Lower leg skin (tissue), 4 donors: ENCODE data around the gene GPR87. TPM values are rescaled to one million over a fixed set of nuclear protein-coding genes. Genes with fewer than 3 reads are reported as not detected.

Experiments used
- DNase-seq, 2 donors: peaks; one replicate each; pipeline ENCODE4 v3.0.0-alpha.2; 2019; ENCODE audit warnings: low spot score in 2 of 2
- H3K4me3 ChIP-seq: fragments of 200-600 bp; sonication (generic); 2 replicates; pipeline ENCODE4 v1.5.1; 2017; ENCODE audit warnings: mild to moderate bottlenecking, low read depth; ENCODE audit not compliant: poor library complexity, severe bottlenecking
- POLR2A ChIP-seq, 2 donors: fragments of 450-650 bp; IDR thresholded peaks; one replicate each; pipeline ENCODE4 v1.6.1; 2016 to 2017; ENCODE audit warnings: antibody characterized with exemption in 2 of 2, mild to moderate bottlenecking in 1 of 2, moderate library complexity in 1 of 2
- WGBS, 2 donors: methylation state at CpG; one replicate each; pipeline ENCODE4 v1.1.5; 2018; 5-methylcytosine and 5-hydroxymethylcytosine counted together
- intact Hi-C: fragments of 100-400 bp; cut with DNase I; formaldehyde crosslinking; loops from one replicate; pipeline ENCODE4 v1.15.0; 2023; ENCODE audit warnings: low total_unique reads
- total RNA-seq, 4 donors: library from RNA; depleted of rRNA; stranded (reverse); fragments of >200 nt; gene quantifications; one replicate each; pipeline ENCODE4 v1.1.0, GENCODE V29; 2016
- TF ChIP-seq, protein P1 (sequence below), 3 donors: fragments of 450-650 bp; IDR thresholded peaks; one replicate each; pipeline ENCODE4 v1.5.1; 2016; ENCODE audit warnings: antibody characterized with exemption in 3 of 3, mild to moderate bottlenecking in 3 of 3, moderate library complexity in 2 of 3

GPR87 gene
- total RNA-seq, 4 donors from 2014 or later: 24.2 to 68.5 (median 55.4) TPM

DNA sequence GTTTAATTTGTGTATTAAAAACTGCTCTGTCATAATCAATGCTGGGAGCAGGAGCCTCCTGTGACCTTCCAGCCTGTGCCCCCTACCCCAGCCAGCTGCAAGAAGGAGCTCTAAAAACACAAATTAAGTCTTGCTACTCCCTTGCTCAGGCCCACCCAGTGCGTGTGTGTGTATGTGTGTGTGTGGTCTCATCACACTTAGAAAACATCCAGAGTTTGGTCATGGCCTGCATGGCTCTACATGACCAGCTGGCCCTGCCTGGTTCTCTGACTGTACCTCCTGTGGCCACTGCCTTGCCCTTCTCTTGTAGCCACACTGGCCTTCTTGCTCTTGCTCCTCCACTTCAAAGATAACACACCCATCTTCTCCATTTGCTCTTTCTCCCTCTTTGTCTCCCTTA is 52.0 kb downstream of the GPR87 start:
- whole genome bisulfite sequencing, 2 donors: 80 to 82% methylated on average over 1 of the region's 1 CpG
- H3K4me3 ChIP-seq: no peak overlapping the region
- intact Hi-C loops: no loop called here
- TF ChIP-seq, protein P1, sequence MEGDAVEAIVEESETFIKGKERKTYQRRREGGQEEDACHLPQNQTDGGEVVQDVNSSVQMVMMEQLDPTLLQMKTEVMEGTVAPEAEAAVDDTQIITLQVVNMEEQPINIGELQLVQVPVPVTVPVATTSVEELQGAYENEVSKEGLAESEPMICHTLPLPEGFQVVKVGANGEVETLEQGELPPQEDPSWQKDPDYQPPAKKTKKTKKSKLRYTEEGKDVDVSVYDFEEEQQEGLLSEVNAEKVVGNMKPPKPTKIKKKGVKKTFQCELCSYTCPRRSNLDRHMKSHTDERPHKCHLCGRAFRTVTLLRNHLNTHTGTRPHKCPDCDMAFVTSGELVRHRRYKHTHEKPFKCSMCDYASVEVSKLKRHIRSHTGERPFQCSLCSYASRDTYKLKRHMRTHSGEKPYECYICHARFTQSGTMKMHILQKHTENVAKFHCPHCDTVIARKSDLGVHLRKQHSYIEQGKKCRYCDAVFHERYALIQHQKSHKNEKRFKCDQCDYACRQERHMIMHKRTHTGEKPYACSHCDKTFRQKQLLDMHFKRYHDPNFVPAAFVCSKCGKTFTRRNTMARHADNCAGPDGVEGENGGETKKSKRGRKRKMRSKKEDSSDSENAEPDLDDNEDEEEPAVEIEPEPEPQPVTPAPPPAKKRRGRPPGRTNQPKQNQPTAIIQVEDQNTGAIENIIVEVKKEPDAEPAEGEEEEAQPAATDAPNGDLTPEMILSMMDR (IDR thresholded peaks at IDR 0.05): no peak
- TF ChIP-seq POLR2A (IDR thresholded peaks at IDR 0.05): no peak
- DNase-seq: no peak

DNA sequence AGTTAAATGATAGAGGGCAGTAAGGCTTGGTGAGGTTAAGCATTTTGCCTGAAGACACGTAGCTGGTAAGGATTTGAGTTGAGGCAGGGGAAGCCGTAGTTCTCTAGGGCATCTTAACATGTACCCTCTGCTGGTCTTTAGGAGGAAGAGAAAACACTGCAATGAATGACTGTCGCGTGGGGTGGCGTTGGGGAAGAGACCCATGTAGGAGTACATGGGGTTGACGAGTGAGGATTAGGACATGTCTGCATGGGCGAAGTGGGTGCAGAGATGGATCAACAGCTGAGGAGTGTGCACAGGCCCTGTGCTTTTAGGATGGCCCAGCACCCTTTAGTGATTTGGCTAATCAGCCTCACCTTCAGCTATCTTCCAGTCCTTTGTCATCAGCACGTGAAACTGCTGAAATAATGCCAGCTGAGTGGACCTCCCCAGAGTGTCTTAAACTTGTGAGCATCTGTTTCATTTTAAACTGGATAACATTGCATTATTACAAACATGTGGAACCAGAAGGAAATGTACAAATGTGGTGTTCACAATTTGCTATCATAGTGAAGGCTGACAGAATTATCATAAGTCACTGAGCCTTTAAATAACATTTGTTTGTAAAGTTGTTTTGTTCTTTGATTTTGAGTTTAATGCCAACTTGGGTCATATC is 53.6 kb downstream of the GPR87 start:
- no peak overlapping the region for H3K4me3 ChIP-seq
- 77 to 88% methylated on average over 8 of the region's 8 CpGs for WGBS, 2 donors
- DNase-seq: peak in 1 of 2 donors; percentile 43
- TF ChIP-seq, protein P1 (IDR thresholded peaks at IDR 0.05): no peak
- TF ChIP-seq POLR2A (IDR thresholded peaks at IDR 0.05): no peak
- intact Hi-C loops: no loop called here

DNA sequence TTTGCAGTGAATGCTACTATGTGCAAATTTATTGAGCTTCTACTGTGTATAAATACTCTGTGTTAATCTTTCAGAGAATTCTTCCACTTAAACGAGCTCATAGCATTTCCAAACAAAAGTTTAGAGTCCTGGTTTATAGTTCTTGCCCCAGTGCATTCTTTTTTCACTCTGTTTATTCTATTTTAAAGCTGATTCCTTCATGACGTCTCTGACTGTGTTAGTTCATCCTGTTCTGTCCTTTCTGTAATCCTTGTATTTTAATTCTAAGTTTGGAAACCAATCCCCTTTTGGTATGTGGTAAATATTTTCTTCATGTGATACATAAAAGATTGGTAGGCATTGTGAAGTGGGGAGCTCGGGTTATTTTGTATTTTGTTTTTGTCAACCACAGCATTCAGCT is 57.0 kb downstream of the GPR87 start:
- no peak for DNase-seq
- no peak overlapping the region for H3K4me3 ChIP-seq
- intact Hi-C loops: no loop called here
- TF ChIP-seq POLR2A (IDR thresholded peaks at IDR 0.05): no peak
- TF ChIP-seq, protein P1 (IDR thresholded peaks at IDR 0.05): no peak
- 70 to 74% methylated on average over 3 of the region's 3 CpGs for WGBS, 2 donors

DNA sequence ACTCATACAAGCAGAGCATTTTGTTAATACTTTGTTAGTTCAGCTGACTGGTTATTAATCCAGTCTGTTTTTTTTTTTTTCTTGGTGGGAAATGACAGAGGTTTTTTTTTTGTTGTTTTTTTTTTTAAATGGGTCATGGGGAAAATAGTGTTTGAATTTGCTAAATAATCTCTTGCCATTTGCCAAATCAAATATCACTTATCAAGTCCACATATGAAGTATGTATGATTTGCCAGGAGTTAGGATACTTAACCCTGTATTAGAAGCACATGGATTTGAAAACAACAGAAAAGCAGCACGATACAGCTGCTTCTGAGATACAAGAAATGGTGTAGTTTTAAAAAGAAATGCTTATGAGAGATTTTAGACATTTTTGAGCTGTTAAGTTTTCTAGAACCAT is 59.9 kb downstream of the GPR87 start:
- TF ChIP-seq POLR2A (IDR thresholded peaks at IDR 0.05): no peak
- TF ChIP-seq, protein P1 (IDR thresholded peaks at IDR 0.05): no peak
- H3K4me3 ChIP-seq: no peak overlapping the region
- intact Hi-C loops: no loop called here
- DNase-seq: no peak
- WGBS, 2 donors: 63 to 79% methylated on average over 1 of the region's 1 CpG

DNA sequence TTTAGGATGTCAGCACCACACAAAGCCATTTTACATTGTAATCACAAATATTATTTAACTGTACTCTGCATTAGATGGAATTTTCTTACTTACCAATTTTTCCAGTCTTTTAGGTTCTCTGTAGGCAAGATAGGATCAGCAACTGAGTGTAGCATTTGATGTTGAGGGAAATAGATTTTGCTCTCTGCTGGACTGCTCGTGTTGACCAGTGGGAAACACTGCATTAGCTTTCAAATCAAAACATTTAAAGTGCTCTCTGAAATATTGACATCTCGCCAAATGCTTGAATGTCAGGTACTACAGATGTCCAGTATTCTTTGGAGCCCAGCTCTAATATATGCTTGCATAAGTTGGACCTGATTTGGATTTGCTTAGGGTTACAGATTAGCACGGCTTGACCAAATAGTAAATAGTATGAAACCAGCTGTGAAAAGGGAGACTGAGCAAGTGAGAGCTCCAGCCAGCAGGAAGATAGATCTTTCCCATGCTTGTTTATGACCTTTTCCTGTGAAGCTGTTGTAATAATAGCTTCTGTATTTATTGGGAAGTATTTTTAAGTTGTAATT is 67.8 kb downstream of the GPR87 start:
- DNase-seq: no peak
- no peak for TF ChIP-seq POLR2A (IDR thresholded peaks at IDR 0.05)
- TF ChIP-seq, protein P1 (IDR thresholded peaks at IDR 0.05): no peak
- no peak overlapping the region for H3K4me3 ChIP-seq
- 67 to 68% methylated on average over 3 of the region's 3 CpGs for WGBS, 2 donors
- intact Hi-C loops: no loop called here

Other genes starting within 250 kb of the GPR87 start
- gene MED12L, start 231.2 kb downstream of the GPR87 start, total RNA-seq: under 1 TPM; 0.15 to 0.37 (median 0.22) TPM
- under 1 TPM in 2 of 4 donors, not detected in 2; 0.55 to 0.68 TPM for gene GPR171, start 113.6 kb downstream of the GPR87 start, total RNA-seq
- gene P2RY14, start 38.3 kb downstream of the GPR87 start, total RNA-seq: 1 to 10 TPM; 1.8 to 3.7 (median 2.8) TPM
- gene P2RY13, start 12.7 kb upstream of the GPR87 start, total RNA-seq: 1 to 10 TPM in 1 of 4 donors, under 1 TPM in 3; 0.34 to 1.2 (median 0.58) TPM
- gene P2RY12, start 67.9 kb upstream of the GPR87 start, total RNA-seq: 1 to 10 TPM in 1 of 4 donors, under 1 TPM in 2, not detected in 1; 0.34 to 2.1 (median 0.46) TPM
- 1 to 10 TPM in 3 of 4 donors, under 1 TPM in 1; 0.67 to 3.3 (median 2.1) TPM for gene IGSF10, start 144.2 kb upstream of the GPR87 start, total RNA-seq